HG02973 (cell line): Measurements from ENCODE around the gene GPR3.
"Not testable (repeated sequence)": the region's sequence is repeated elsewhere in the genome, so short reads cannot be mapped to it uniquely, and the experiment has no call there.

ENCODE experiments used
- ATAC-seq: cut with Tn5 transposase; IDR thresholded peaks from one replicate; pipeline ENCODE4 v1.9.1; 2021; ENCODE audit warnings: moderate library complexity; ENCODE audit not compliant: unreplicated experiment

The GPR3 gene

GRCh38 chr1:27398405-27399149, 6.2 kb downstream of the GPR3 start:
- no peak for ATAC-seq

- ATAC-seq: no peak
Measured at GRCh38 chr1:27399251-27400025, 7.0 kb downstream of the GPR3 start.

- ATAC-seq: no peak
Measured at GRCh38 chr1:27400082-27400962, 7.9 kb downstream of the GPR3 start.

- ATAC-seq: no peak
Measured at GRCh38 chr1:27400963-27401341, 8.5 kb downstream of the GPR3 start.

- ATAC-seq: no peak
Measured at GRCh38 chr1:27402349-27402754, 9.9 kb downstream of the GPR3 start.

- ATAC-seq: no peak
Measured at GRCh38 chr1:27403065-27403726, 10.8 kb downstream of the GPR3 start.

- ATAC-seq: no peak
Measured at GRCh38 chr1:27403931-27404330, 11.5 kb downstream of the GPR3 start.

- ATAC-seq: no peak
Measured at GRCh38 chr1:27405074-27405473, 12.7 kb downstream of the GPR3 start.

GRCh38 chr1:27405598-27406361, 13.4 kb downstream of the GPR3 start:
- not testable (repeated sequence) for ATAC-seq

- ATAC-seq: no peak
Measured at GRCh38 chr1:27406362-27406680, 13.9 kb downstream of the GPR3 start.

GRCh38 chr1:27406791-27407190, 14.4 kb downstream of the GPR3 start:
- not testable (repeated sequence) for ATAC-seq

- ATAC-seq: no peak
Measured at GRCh38 chr1:27408151-27408550, 15.7 kb downstream of the GPR3 start.

- ATAC-seq: no peak
Measured at GRCh38 chr1:27409669-27410068, 17.2 kb downstream of the GPR3 start.

- ATAC-seq: no peak
Measured at GRCh38 chr1:27410709-27411108, 18.3 kb downstream of the GPR3 start.

GRCh38 chr1:27412502-27412901, 20.1 kb downstream of the GPR3 start:
- ATAC-seq: no peak

- ATAC-seq: no peak
Measured at GRCh38 chr1:27413004-27413403, 20.6 kb downstream of the GPR3 start.

- no peak for ATAC-seq
Measured at GRCh38 chr1:27414091-27414490, 21.7 kb downstream of the GPR3 start.

GRCh38 chr1:27416387-27417111, 24.1 kb downstream of the GPR3 start:
- no peak for ATAC-seq

GRCh38 chr1:27417713-27418112, 25.3 kb downstream of the GPR3 start:
- no peak for ATAC-seq
